GM08714 (cell line): ENCODE measurements around the gene TOP1.

Source experiments
- H3K4me3 ChIP-seq: fragments of 200-500 bp; sonication (Bioruptor generic); 2 replicates; pipeline ENCODE4 v1.5.1; 2014; ENCODE audit warnings: mild to moderate bottlenecking, low read length, inconsistent platforms
- ZNF274 ChIP-seq: IDR thresholded peaks from 2 replicates; pipeline ENCODE4 v1.6.1; 2012; ENCODE audit warnings: mild to moderate bottlenecking, low read depth, low read length

Gene TOP1

GRCh38 chr20:41011551-41012067 lies 17.0 kb upstream of the TOP1 start:
- no peak for TF ChIP-seq ZNF274
- peak overlapping the region; percentile 37; the same call in 1 of the 2 replicates for H3K4me3 ChIP-seq

- H3K4me3 ChIP-seq, result no peak overlapping the region
- no peak for TF ChIP-seq ZNF274
Measured at GRCh38 chr20:41014561-41015088, 14.0 kb upstream of the TOP1 start.

GRCh38 chr20:41017448-41018042 lies 11.1 kb upstream of the TOP1 start:
- H3K4me3 ChIP-seq, result no peak overlapping the region
- TF ChIP-seq ZNF274, result no peak

- TF ChIP-seq ZNF274, result no peak
- no peak overlapping the region for H3K4me3 ChIP-seq
Measured at GRCh38 chr20:41018153-41018552, 10.5 kb upstream of the TOP1 start.

- H3K4me3 ChIP-seq, result no peak overlapping the region
- TF ChIP-seq ZNF274, result no peak
Measured at GRCh38 chr20:41023549-41023948, 5.1 kb upstream of the TOP1 start.

GRCh38 chr20:41027366-41027765 lies 1.3 kb upstream of the TOP1 start:
- no peak for TF ChIP-seq ZNF274
- no peak overlapping the region for H3K4me3 ChIP-seq

GRCh38 chr20:41027872-41028358 lies 707 bp upstream of the TOP1 start:
- no peak for TF ChIP-seq ZNF274
- peak overlapping the region; percentile 58 for H3K4me3 ChIP-seq

GRCh38 chr20:41029150-41029901 lies 704 bp downstream of the TOP1 start:
- TF ChIP-seq ZNF274, result no peak
- H3K4me3 ChIP-seq, result peak overlapping the region; percentile 89

GRCh38 chr20:41030061-41030460 lies 1.4 kb downstream of the TOP1 start:
- no peak for TF ChIP-seq ZNF274

GRCh38 chr20:41030531-41031242 lies 2.1 kb downstream of the TOP1 start:
- TF ChIP-seq ZNF274, result no peak
- H3K4me3 ChIP-seq, result peak overlapping the region; percentile 89

More at GRCh38 chr20:41030061-41030460, 1.4 kb downstream of the TOP1 start:
- peak overlapping the region; percentile 89 for H3K4me3 ChIP-seq

- peak overlapping the region; percentile 89 for H3K4me3 ChIP-seq
- no peak for TF ChIP-seq ZNF274
Measured at GRCh38 chr20:41031243-41031619, 2.6 kb downstream of the TOP1 start.

GRCh38 chr20:41032271-41032670 lies 3.6 kb downstream of the TOP1 start:
- no peak for TF ChIP-seq ZNF274
- H3K4me3 ChIP-seq, result no peak overlapping the region; the same call in 1 of the 2 replicates

GRCh38 chr20:41034239-41034638 lies 5.6 kb downstream of the TOP1 start:
- H3K4me3 ChIP-seq, result no peak overlapping the region
- no peak for TF ChIP-seq ZNF274

- TF ChIP-seq ZNF274, result no peak
- no peak overlapping the region for H3K4me3 ChIP-seq
Measured at GRCh38 chr20:41035207-41035606, 6.6 kb downstream of the TOP1 start.
